ENCODE data around the gene STRN3.

Gene STRN3

DNA sequence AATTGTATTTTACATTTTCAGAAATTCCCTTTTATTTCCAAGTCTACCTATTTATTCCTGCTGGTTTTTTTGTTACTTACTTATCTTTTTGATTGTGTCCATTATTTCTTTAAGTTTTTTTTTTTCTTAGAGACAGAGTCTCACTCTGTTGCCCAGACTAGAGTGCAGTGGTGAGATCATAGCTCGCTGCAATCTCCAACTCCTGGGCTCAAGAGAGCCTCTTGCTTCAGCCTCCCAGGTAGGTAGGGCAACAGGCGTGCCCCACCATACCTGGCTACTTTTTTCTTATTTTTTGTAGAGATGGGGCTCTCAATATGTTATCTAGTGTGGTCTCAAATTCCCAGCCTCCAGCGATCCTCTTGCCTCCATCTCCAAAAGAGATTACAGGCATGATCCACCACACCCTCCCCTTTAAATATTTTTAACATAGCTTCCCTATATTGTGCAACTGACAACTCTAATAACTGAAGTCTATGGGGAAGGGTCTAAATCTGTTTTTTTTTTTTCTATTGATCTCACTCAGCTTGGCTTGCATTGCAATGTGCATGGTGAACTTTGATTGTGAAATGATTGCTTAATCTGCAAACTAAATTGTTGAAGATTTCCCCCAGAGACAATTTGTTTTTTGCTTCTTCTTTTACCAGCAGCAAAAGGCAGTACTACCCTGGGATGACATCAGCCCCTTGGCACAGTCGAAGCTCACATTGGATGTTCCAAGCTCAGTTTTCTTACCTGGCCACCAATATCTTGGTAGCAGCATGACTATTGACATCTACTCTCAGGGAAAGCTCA lies 177.5 kb downstream of the STRN3 start:
- Histone ChIP-seq H3K4me3 (no peak overlapping the region), H3K27ac (no peak overlapping the region)
- TF ChIP-seq CTCF (IDR thresholded peaks at IDR 0.05), result no peak
- DNase-seq (ENCODE audit: low spot score), result no peak

Measured in coronary artery (tissue), 2 donors.